GM19035 (cell line): ENCODE results near the gene KRTAP9-7.

Experiments used
- ATAC-seq: cut with Tn5 transposase; IDR thresholded peaks from one replicate; pipeline ENCODE4 v1.9.1; 2021; ENCODE audit not compliant: unreplicated experiment

The KRTAP9-7 gene

GRCh38 chr17:41318231-41318630, 42.7 kb downstream of the KRTAP9-7 start:
- ATAC-seq, result no peak

GRCh38 chr17:41322094-41322902, 46.8 kb downstream of the KRTAP9-7 start:
- ATAC-seq, result no peak

GRCh38 chr17:41322903-41323895, 47.7 kb downstream of the KRTAP9-7 start:
- no peak for ATAC-seq

- ATAC-seq, result no peak
Measured at GRCh38 chr17:41324180-41325075, 48.9 kb downstream of the KRTAP9-7 start.

GRCh38 chr17:41325126-41325525, 49.6 kb downstream of the KRTAP9-7 start:
- no peak for ATAC-seq

GRCh38 chr17:41325611-41326010, 50.1 kb downstream of the KRTAP9-7 start:
- no peak for ATAC-seq
